CD14-positive monocyte (primary cell): ENCODE measurements around the gene SCN9A. TPM values are rescaled to one million over a fixed set of nuclear protein-coding genes. Genes with fewer than 3 reads are reported as not detected.

ENCODE experiments used
- DNase-seq, 3 donors: peaks; one replicate each; pipeline ENCODE4 v3.0.0-alpha.2; 2011 to 2022
- H2AFZ ChIP-seq: 2 replicates; pipeline ENCODE4 v1.6.0; 2012; ENCODE audit warnings: mild to moderate bottlenecking, low read depth, low read length, inconsistent platforms; ENCODE audit not compliant: insufficient read depth, poor library complexity, severe bottlenecking
- H3K27ac ChIP-seq, 2 donors: 1 replicate in 1 of 2; 2 replicates in 1 of 2; pipeline ENCODE4 v1.5.1; 2012 to 2013; ENCODE audit warnings: low read length in 2 of 2, control low read depth in 1 of 2, inconsistent platforms in 1 of 2, low read depth in 1 of 2, mild to moderate bottlenecking in 1 of 2
- H3K27me3 ChIP-seq, 2 donors: one replicate each; pipeline versions ENCODE4 v1.6.0 to v1.6.1; 2011 to 2013; ENCODE audit warnings: low read length in 2 of 2; ENCODE audit not compliant: control insufficient read depth in 2 of 2, insufficient read depth in 2 of 2
- H3K36me3 ChIP-seq, 2 donors: replicated peaks in 1 of 2; 1 replicate in 1 of 2; 2 replicates in 1 of 2; pipeline versions ENCODE4 v1.5.1 to v1.6.1; 2012 to 2013; ENCODE audit warnings: low read length in 2 of 2, control low read depth in 1 of 2, inconsistent platforms in 1 of 2, mild to moderate bottlenecking in 1 of 2; ENCODE audit not compliant: insufficient read depth in 2 of 2, control insufficient read depth in 1 of 2
- H3K4me1 ChIP-seq, 2 donors: 1 replicate in 1 of 2; 2 replicates in 1 of 2; pipeline versions ENCODE4 v1.5.1 to v1.6.1; 2012 to 2013; ENCODE audit warnings: low read length in 2 of 2, control low read depth in 1 of 2, inconsistent platforms in 1 of 2, mild to moderate bottlenecking in 1 of 2, moderate library complexity in 1 of 2; ENCODE audit not compliant: insufficient read depth in 2 of 2, control insufficient read depth in 1 of 2
- H3K4me2 ChIP-seq: replicated peaks from 2 replicates; pipeline ENCODE3; 2012; ENCODE audit warnings: low read length, moderate library complexity, mild to moderate bottlenecking; ENCODE audit not compliant: poor library complexity, severe bottlenecking; ENCODE audit errors: extremely low read depth
- H3K4me3 ChIP-seq, 3 experiments: fragments of 200-600 bp in 1 of 3; sonication (generic) in 1 of 3; replicated peaks in 1 of 3; 1 replicate in 2 of 3; 2 replicates in 1 of 3; pipeline ENCODE4 v1.5.1; 2011 to 2013; ENCODE audit warnings: low read length in 3 of 3, mild to moderate bottlenecking in 3 of 3, control low read depth in 2 of 3, low read depth in 2 of 3, inconsistent platforms in 1 of 3, moderate library complexity in 1 of 3
- H3K79me2 ChIP-seq: 2 replicates; pipeline ENCODE4 v1.6.0; 2012; ENCODE audit warnings: mild to moderate bottlenecking, control low read depth, inconsistent platforms, low read length, moderate library complexity; ENCODE audit not compliant: insufficient read depth
- H3K9ac ChIP-seq: 2 replicates; pipeline ENCODE4 v1.6.0; 2017; ENCODE audit warnings: low read length, mild to moderate bottlenecking; ENCODE audit not compliant: insufficient read depth, poor library complexity, severe bottlenecking
- H3K9me3 ChIP-seq, 2 donors: replicated peaks in 1 of 2; 1 replicate in 1 of 2; 2 replicates in 1 of 2; pipeline versions ENCODE4 v1.5.1 to v1.6.1; 2012 to 2013; ENCODE audit warnings: low read length in 2 of 2, control low read depth in 1 of 2; ENCODE audit not compliant: control insufficient read depth in 1 of 2, insufficient read depth in 1 of 2
- H4K20me1 ChIP-seq: 2 replicates; pipeline ENCODE4 v1.6.0; 2012; ENCODE audit warnings: mild to moderate bottlenecking, low read length, control low read depth, moderate library complexity; ENCODE audit not compliant: insufficient read depth
- H3K27ac Mint-ChIP-seq, 7 donors: one replicate each; pipeline ENCODE4 v1.8.0; 2020; ENCODE audit warnings: mild to moderate bottlenecking in 7 of 7, mixed read lengths in 7 of 7, moderate library complexity in 6 of 7, inconsistent platforms in 2 of 7
- H3K27me3 Mint-ChIP-seq, 3 donors: one replicate each; pipeline ENCODE4 v1.8.0; 2021 to 2022; ENCODE audit warnings: low read depth in 3 of 3, mild to moderate bottlenecking in 3 of 3, mixed read lengths in 3 of 3, moderate library complexity in 3 of 3, inconsistent platforms in 1 of 3
- H3K36me3 Mint-ChIP-seq, 2 donors: one replicate each; pipeline ENCODE4 v1.8.0; 2020; ENCODE audit warnings: mixed read lengths in 2 of 2, inconsistent platforms in 1 of 2, mild to moderate bottlenecking in 1 of 2
- H3K4me1 Mint-ChIP-seq: one replicate; pipeline ENCODE4 v1.8.0; 2020; ENCODE audit warnings: mild to moderate bottlenecking, mixed read lengths
- H3K4me3 Mint-ChIP-seq, 2 donors: one replicate each; pipeline ENCODE4 v1.8.0; 2020; ENCODE audit warnings: mild to moderate bottlenecking in 2 of 2, mixed read lengths in 2 of 2, moderate library complexity in 1 of 2
- H3K9me3 Mint-ChIP-seq, 7 donors: one replicate each; pipeline ENCODE4 v1.8.0; 2020 to 2022; ENCODE audit warnings: mixed read lengths in 7 of 7, mild to moderate bottlenecking in 6 of 7, moderate library complexity in 6 of 7, inconsistent platforms in 2 of 7
- CTCF ChIP-seq: fragments of 200-600 bp; IDR thresholded peaks from one replicate; pipeline ENCODE4 v1.8.0; 2022; ENCODE audit warnings: antibody characterized with exemption, mild to moderate bottlenecking
- WGBS: methylation state at CpG from one replicate; pipeline ENCODE4 v1.1.5; 2013; ENCODE audit warnings: missing lambda C conversion rate; ENCODE audit not compliant: insufficient coverage; 5-methylcytosine and 5-hydroxymethylcytosine counted together
- intact Hi-C, 2 donors: fragments of 100-400 bp; cut with micrococcal nuclease; formaldehyde crosslinking; loops; one replicate each; pipeline versions ENCODE4 v1.15.0 to v1.15.1; 2023
- polyA plus RNA-seq, 3 donors: library from polyadenylated mRNA; depleted of rRNA in 1 of 3; unstranded in 2 of 3; stranded (reverse) in 1 of 3; fragments of 300-500 nt in 2 of 3; fragments of >200 nt in 1 of 3; fragmentation: Illumina TruSeq in 2 of 3; gene quantifications; 1 replicate in 2 of 3; 2 replicates in 1 of 3; pipeline ENCODE4 v1.2.3, GENCODE V29; 2012 to 2021

Gene SCN9A
- polyA plus RNA-seq, 3 donors: 0.24 to 0.67 (median 0.26) TPM

GRCh38 chr2:166170356-166170755, 205.4 kb downstream of the SCN9A start:
- H3K4me2 ChIP-seq: no peak overlapping the region
- intact Hi-C loops: no loop called here
- H3K9me3 Mint-ChIP-seq: no peaks in the 10 kb centered on the region
- TF ChIP-seq CTCF: no peak
- peaks cover 0 to 3% (median 1%) of the 10 kb centered on the region in 3 donors for H3K27me3 Mint-ChIP-seq
- H3K9ac ChIP-seq: no peak overlapping the region
- H3K27ac Mint-ChIP-seq: no peak overlapping the region
- no peaks in the 10 kb centered on the region for H3K4me1 Mint-ChIP-seq
- no peaks in the 10 kb centered on the region for H4K20me1 ChIP-seq
- no peak for DNase-seq
- H3K4me3 Mint-ChIP-seq: no peak overlapping the region
- no peaks in the 10 kb centered on the region for H3K9me3 ChIP-seq
- no peak overlapping the region for H3K4me3 ChIP-seq
- no peaks in the 10 kb centered on the region for H3K79me2 ChIP-seq
- no peaks in the 10 kb centered on the region for H3K27me3 ChIP-seq
- H3K36me3 ChIP-seq: no peaks in the 10 kb centered on the region
- no peaks in the 10 kb centered on the region for H3K36me3 Mint-ChIP-seq
- 100% methylated on average over 1 of the region's 2 CpGs for WGBS
- no peak overlapping the region for H3K27ac ChIP-seq
- no peak overlapping the region for H2AFZ ChIP-seq
- H3K4me1 ChIP-seq: no peaks in the 10 kb centered on the region

GRCh38 chr2:166167449-166167848, 208.3 kb downstream of the SCN9A start:
- no peak overlapping the region for H3K27ac ChIP-seq

More at GRCh38 chr2:166167449-166167848, 208.3 kb downstream of the SCN9A start:
- Histone ChIP-seq H3K27me3 (no peaks in the 10 kb centered on the region), H3K4me1 (no peaks in the 10 kb centered on the region), H3K9ac (no peak overlapping the region), H2AFZ (no peak overlapping the region), H3K4me3 (no peak overlapping the region), H3K79me2 (no peaks in the 10 kb centered on the region), H3K4me2 (no peak overlapping the region), H3K9me3 (no peaks in the 10 kb centered on the region), H3K36me3 (no peaks in the 10 kb centered on the region), H4K20me1 (no peaks in the 10 kb centered on the region)
- no peak overlapping the region for H3K4me3 Mint-ChIP-seq
- intact Hi-C loops: no loop called here
- 100% methylated on average over 1 of the region's 2 CpGs for WGBS
- no peaks in the 10 kb centered on the region for H3K4me1 Mint-ChIP-seq
- no peak overlapping the region for H3K27ac Mint-ChIP-seq
- no peak for TF ChIP-seq CTCF
- H3K36me3 Mint-ChIP-seq: no peaks in the 10 kb centered on the region
- DNase-seq: no peak
- H3K27me3 Mint-ChIP-seq: peaks cover 0 to 1% (median 1%) of the 10 kb centered on the region in 3 donors
- peaks cover 0 to 2% (median 0%) of the 10 kb centered on the region in 7 donors for H3K9me3 Mint-ChIP-seq
